ENCODE results near the gene CAMK2D. TPM values are rescaled to one million over a fixed set of nuclear protein-coding genes. Genes with fewer than 3 reads are reported as not detected.
A peak's percentile ranks its signal among the peaks of the same experiment; 100 is the strongest.

CAMK2D gene
- total and polyA plus RNA-seq, 7 donors, result 41.2 to 183 (median 83.8) TPM

DNA sequence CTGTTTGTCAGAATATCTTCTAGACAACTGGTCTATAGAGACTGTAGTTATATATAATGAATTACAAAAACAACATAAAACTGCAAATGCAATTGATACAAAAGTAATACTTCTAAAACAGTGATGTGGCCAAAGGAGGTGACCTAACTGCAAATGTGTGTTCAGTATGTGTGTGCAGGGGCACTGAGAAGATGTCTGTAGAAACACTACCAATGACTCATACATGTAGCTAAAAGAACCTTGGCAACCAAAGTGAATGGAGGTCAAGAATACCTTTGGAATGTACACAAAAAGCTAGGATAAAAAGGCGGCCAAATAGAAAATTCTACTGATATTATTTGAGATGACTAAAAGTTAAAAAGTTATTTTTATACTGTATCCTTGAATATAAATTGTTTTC is 261.8 kb downstream of the CAMK2D start:
- Histone ChIP-seq H3K4me3 (no peak overlapping the region), H3K9me3 (no peaks in the 10 kb centered on the region), H3K27ac (peak overlapping the region; percentile 24), H3K4me1 (peaks cover 19% of the 10 kb centered on the region), H3K36me3 (ENCODE audit: insufficient read depth in 1 of 2, low read depth in 1 of 2) (peaks cover 4 to 40% of the 10 kb centered on the region in 2 donors), H3K27me3 (ENCODE audit: insufficient read depth in 3 of 3, low read length in 2 of 3) (no peaks in the 10 kb centered on the region)
- ATAC-seq (peak; percentile 58 to 76 (median 68)), DNase-seq (no peak)
- TF ChIP-seq, protein P1, sequence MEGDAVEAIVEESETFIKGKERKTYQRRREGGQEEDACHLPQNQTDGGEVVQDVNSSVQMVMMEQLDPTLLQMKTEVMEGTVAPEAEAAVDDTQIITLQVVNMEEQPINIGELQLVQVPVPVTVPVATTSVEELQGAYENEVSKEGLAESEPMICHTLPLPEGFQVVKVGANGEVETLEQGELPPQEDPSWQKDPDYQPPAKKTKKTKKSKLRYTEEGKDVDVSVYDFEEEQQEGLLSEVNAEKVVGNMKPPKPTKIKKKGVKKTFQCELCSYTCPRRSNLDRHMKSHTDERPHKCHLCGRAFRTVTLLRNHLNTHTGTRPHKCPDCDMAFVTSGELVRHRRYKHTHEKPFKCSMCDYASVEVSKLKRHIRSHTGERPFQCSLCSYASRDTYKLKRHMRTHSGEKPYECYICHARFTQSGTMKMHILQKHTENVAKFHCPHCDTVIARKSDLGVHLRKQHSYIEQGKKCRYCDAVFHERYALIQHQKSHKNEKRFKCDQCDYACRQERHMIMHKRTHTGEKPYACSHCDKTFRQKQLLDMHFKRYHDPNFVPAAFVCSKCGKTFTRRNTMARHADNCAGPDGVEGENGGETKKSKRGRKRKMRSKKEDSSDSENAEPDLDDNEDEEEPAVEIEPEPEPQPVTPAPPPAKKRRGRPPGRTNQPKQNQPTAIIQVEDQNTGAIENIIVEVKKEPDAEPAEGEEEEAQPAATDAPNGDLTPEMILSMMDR (IDR thresholded peaks at IDR 0.05), result no peak
- intact Hi-C loops (cut with DNase I), result no loop called here
- 88 to 100% (median 96%) methylated on average over 1 of the region's 1 CpG for WGBS, 3 donors

DNA sequence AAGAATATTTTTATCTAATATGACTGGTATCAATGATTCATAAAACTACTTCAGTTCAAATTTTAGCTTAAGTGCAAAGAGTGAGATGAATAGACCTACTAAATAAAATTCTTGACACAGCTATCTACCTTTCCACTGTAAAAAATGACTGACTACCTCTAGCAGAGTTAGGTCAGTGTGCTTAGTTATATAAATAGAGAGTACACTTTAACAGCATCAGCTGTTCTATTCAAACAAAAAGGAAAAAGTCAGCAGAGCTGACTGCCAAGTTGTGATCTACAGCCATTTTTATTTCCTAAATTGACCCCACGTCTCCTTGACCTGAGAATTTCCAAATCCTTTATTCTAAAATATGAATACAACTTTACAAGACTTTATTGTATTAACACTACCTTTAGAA is 262.4 kb downstream of the CAMK2D start:
- Histone ChIP-seq H3K27ac (peak overlapping the region; percentile 24), H3K9me3 (no peaks in the 10 kb centered on the region), H3K27me3 (ENCODE audit: insufficient read depth in 3 of 3, low read length in 2 of 3) (no peaks in the 10 kb centered on the region), H3K4me3 (no peak overlapping the region), H3K36me3 (ENCODE audit: insufficient read depth in 1 of 2, low read depth in 1 of 2) (peaks cover 4 to 39% of the 10 kb centered on the region in 2 donors), H3K4me1 (peaks cover 19% of the 10 kb centered on the region)
- TF ChIP-seq, protein P1 (IDR thresholded peaks at IDR 0.05), result no peak
- ATAC-seq (peak in 3 of 4 donors; percentile 55 to 68 (median 56)), DNase-seq (no peak)
- intact Hi-C loops (cut with DNase I), result no loop called here
- WGBS, 3 donors, result 48 to 87% (median 73%) methylated on average over 1 of the region's 1 CpG

DNA sequence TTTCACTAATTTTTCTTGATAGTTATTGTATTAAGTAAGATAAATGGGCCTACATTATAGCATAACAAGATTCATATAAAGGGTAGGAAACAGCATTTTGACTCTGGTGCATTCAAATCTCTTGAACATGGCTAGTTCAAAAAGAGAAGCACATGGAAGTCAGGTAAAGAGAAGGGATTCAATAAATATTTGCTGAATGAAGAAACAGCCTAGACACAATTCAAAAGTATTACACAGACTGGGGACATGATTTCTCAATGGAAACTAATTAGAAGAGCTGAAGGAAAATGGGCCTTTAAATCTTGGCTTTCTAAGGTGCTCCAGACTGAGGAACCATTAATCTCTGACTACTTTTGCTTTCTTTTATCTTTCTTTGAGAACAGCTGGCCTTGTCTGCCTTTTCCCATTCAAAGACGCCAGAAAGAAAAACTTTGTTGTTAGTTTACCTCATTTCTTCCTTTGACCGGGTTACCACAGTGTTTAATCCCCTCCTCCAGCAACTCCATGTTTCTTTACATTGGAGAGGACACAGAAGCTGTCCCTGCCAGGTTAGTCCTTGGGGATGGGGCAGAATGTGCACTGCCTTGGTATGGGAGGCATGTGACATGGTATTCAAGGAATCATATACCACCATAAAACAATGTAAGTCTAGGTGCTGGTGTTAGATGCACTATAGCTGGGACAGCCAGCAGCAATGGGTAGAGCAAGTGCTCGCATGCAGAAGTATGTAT is 264.2 kb downstream of the CAMK2D start:
- ATAC-seq (no peak), DNase-seq (no peak)
- H3K27ac ChIP-seq, result no peak overlapping the region
- no peak overlapping the region for H3K4me3 ChIP-seq
- H3K36me3 ChIP-seq (ENCODE audit: insufficient read depth in 1 of 2, low read depth in 1 of 2), result peaks cover 4 to 39% of the 10 kb centered on the region in 2 donors
- TF ChIP-seq, protein P1 (IDR thresholded peaks at IDR 0.05), result no peak
- H3K9me3 ChIP-seq, result no peaks in the 10 kb centered on the region
- 90 to 96% (median 91%) methylated on average over 3 of the region's 3 CpGs for WGBS, 3 donors
- no peaks in the 10 kb centered on the region for H3K27me3 ChIP-seq (ENCODE audit: insufficient read depth in 3 of 3, low read length in 2 of 3)
- peaks cover 19% of the 10 kb centered on the region for H3K4me1 ChIP-seq
- intact Hi-C loops (cut with DNase I), result no loop called here

DNA sequence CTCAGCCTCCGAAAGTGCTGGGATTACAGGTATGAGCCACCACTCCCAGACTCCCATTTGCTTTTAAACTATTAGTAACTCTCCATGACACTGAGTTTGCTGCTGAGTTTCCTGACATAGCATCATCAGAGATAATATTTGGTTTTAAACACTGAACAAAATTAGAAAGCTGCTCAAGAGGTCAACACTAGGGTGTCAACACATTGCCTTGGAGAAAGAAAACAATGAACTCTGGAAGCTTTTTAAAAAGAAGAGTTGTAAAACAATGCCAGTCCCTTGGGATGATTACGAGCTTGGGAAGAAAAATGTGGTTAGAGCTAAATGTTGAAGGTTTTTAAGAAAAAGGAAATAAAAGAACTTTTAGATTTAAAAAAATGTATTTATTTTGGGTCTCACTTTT is 264.8 kb downstream of the CAMK2D start:
- H3K27me3 ChIP-seq (ENCODE audit: insufficient read depth in 3 of 3, low read length in 2 of 3), result no peaks in the 10 kb centered on the region
- intact Hi-C loops (cut with DNase I), result no loop called here
- ATAC-seq (no peak), DNase-seq (no peak)
- H3K9me3 ChIP-seq, result no peaks in the 10 kb centered on the region
- H3K36me3 ChIP-seq (ENCODE audit: insufficient read depth in 1 of 2, low read depth in 1 of 2), result peaks cover 4 to 39% of the 10 kb centered on the region in 2 donors
- WGBS, 3 donors, result 48 to 69% (median 50%) methylated on average over 2 of the region's 2 CpGs
- peaks cover 19% of the 10 kb centered on the region for H3K4me1 ChIP-seq
- TF ChIP-seq, protein P1 (IDR thresholded peaks at IDR 0.05), result no peak
- no peak overlapping the region for H3K4me3 ChIP-seq
- H3K27ac ChIP-seq, result no peak overlapping the region

Data from psoas muscle (tissue), 8 donors.